Endodermal cell (in vitro differentiated cells): ENCODE data around the gene RPLP2. TPM values are rescaled to one million over a fixed set of nuclear protein-coding genes. Genes with fewer than 3 reads are reported as not detected.
A peak's percentile ranks its signal among the peaks of the same experiment; 100 is the strongest.

Source experiments
- DNase-seq: peaks from one replicate; pipeline ENCODE4 v3.0.0-alpha.2; 2017
- H3K27ac ChIP-seq: 2 replicates; pipeline ENCODE4 v1.5.1; 2013; ENCODE audit warnings: mild to moderate bottlenecking, low read depth, low read length, moderate library complexity
- H3K27me3 ChIP-seq: 2 replicates; pipeline ENCODE4 v1.6.1; 2013; ENCODE audit warnings: mild to moderate bottlenecking, low read length, moderate library complexity; ENCODE audit not compliant: insufficient read depth, control insufficient read depth, poor library complexity, severe bottlenecking
- H3K36me3 ChIP-seq: 2 replicates; pipeline ENCODE4 v1.7.0; 2013; ENCODE audit warnings: mild to moderate bottlenecking, low read length, moderate library complexity; ENCODE audit not compliant: control insufficient read depth, insufficient read depth
- H3K4me1 ChIP-seq: one replicate; pipeline ENCODE4 v1.7.0; 2013; ENCODE audit warnings: low read length; ENCODE audit not compliant: control insufficient read depth, insufficient read depth
- H3K4me3 ChIP-seq: 2 replicates; pipeline ENCODE4 v1.5.1; 2013; ENCODE audit warnings: mild to moderate bottlenecking, low read length, moderate library complexity
- H3K9ac ChIP-seq: 2 replicates; pipeline ENCODE4 v1.6.1; 2013; ENCODE audit warnings: mild to moderate bottlenecking, low read length, moderate library complexity; ENCODE audit not compliant: poor library complexity, severe bottlenecking; ENCODE audit errors: extremely low read depth
- H3K9me3 ChIP-seq: 2 replicates; pipeline ENCODE4 v1.6.1; 2013; ENCODE audit warnings: mild to moderate bottlenecking, low read length, moderate library complexity; ENCODE audit not compliant: control insufficient read depth
- H3K27ac Mint-ChIP-seq: 2 replicates; pipeline ENCODE4 v1.8.0; 2020; ENCODE audit warnings: mixed read lengths
- H3K27me3 Mint-ChIP-seq: 2 replicates; pipeline ENCODE4 v1.8.0; 2021; ENCODE audit warnings: mild to moderate bottlenecking, mixed read lengths; ENCODE audit not compliant: insufficient read depth
- H3K36me3 Mint-ChIP-seq: 2 replicates; pipeline ENCODE4 v1.8.0; 2020; ENCODE audit warnings: low read depth, mixed read lengths
- H3K4me1 Mint-ChIP-seq: 2 replicates; pipeline ENCODE4 v1.8.0; 2020; ENCODE audit warnings: mixed read lengths
- H3K4me3 Mint-ChIP-seq: 2 replicates; pipeline ENCODE4 v1.8.0; 2020; ENCODE audit warnings: mild to moderate bottlenecking, moderate library complexity, mixed read lengths
- H3K9me3 Mint-ChIP-seq: 2 replicates; pipeline ENCODE4 v1.8.0; 2020; ENCODE audit warnings: mild to moderate bottlenecking, mixed read lengths
- CTCF ChIP-seq: fragments of 200-600 bp; sonication (generic); conservative IDR thresholded peaks from 2 replicates; pipeline ENCODE4 v1.5.0; 2021; ENCODE audit warnings: antibody characterized with exemption, mild to moderate bottlenecking
- WGBS, 2 experiments: methylation state at CpG; one replicate each; pipeline versions ENCODE4 v1.1.5 to v1.1.7; 2013; ENCODE audit warnings: missing lambda C conversion rate in 2 of 2, mixed read lengths in 1 of 2; ENCODE audit not compliant: insufficient coverage in 1 of 2, insufficient read length in 1 of 2; 5-methylcytosine and 5-hydroxymethylcytosine counted together
- total RNA-seq, 2 donors: library from RNA; stranded (reverse); fragmentation: NEBNext Ultra II Directional in 1 of 2; extraction: Animal tissue kit (Norgen Biotek cat#: 25700) in 1 of 2; gene quantifications; 2 replicates in 1 of 2; 3 replicates in 1 of 2; pipeline ENCODE4 v1.2.1, GENCODE V29; 2021

Gene RPLP2
- total RNA-seq, 2 donors from 2014 or later = 1,966 to 2,020 TPM

GRCh38 chr11:782264-783174 lies 27.2 kb upstream of the RPLP2 start:
- no peak overlapping the region for H3K4me3 ChIP-seq
- no peaks in the 10 kb centered on the region for H3K9me3 ChIP-seq
- no peak overlapping the region for H3K9ac ChIP-seq
- no peaks in the 10 kb centered on the region for H3K27me3 Mint-ChIP-seq
- no peak overlapping the region for H3K4me3 Mint-ChIP-seq
- H3K36me3 ChIP-seq = peaks cover 10% of the 10 kb centered on the region
- no peaks in the 10 kb centered on the region for H3K27me3 ChIP-seq
- peaks cover 6% of the 10 kb centered on the region for H3K4me1 Mint-ChIP-seq
- WGBS, 2 experiments = 85 to 87% methylated on average over 17 to 34 of the region's 36 CpGs
- H3K27ac ChIP-seq = no peak overlapping the region
- peaks cover 17% of the 10 kb centered on the region for H3K36me3 Mint-ChIP-seq
- H3K9me3 Mint-ChIP-seq = no peaks in the 10 kb centered on the region
- no peak for TF ChIP-seq CTCF
- no peak overlapping the region for H3K27ac Mint-ChIP-seq
- H3K4me1 ChIP-seq = peaks cover 3% of the 10 kb centered on the region
- DNase-seq = no peak

GRCh38 chr11:783581-784015 lies 26.2 kb upstream of the RPLP2 start:
- no peak overlapping the region for H3K4me3 ChIP-seq
- H3K9ac ChIP-seq = no peak overlapping the region
- no peak overlapping the region for H3K27ac ChIP-seq
- peaks cover 17% of the 10 kb centered on the region for H3K36me3 Mint-ChIP-seq
- peak; percentile 95 for TF ChIP-seq CTCF
- no peaks in the 10 kb centered on the region for H3K4me1 ChIP-seq
- H3K27ac Mint-ChIP-seq = peak overlapping the region; percentile 58
- no peaks in the 10 kb centered on the region for H3K27me3 ChIP-seq
- H3K4me3 Mint-ChIP-seq = peak overlapping the region; percentile 15
- H3K4me1 Mint-ChIP-seq = peaks cover 6% of the 10 kb centered on the region
- H3K9me3 ChIP-seq = no peaks in the 10 kb centered on the region
- no peaks in the 10 kb centered on the region for H3K27me3 Mint-ChIP-seq
- H3K9me3 Mint-ChIP-seq = no peaks in the 10 kb centered on the region
- WGBS, 2 experiments = 12 to 14% methylated on average over 20 to 24 of the region's 24 CpGs
- DNase-seq = peak; percentile 98
- peaks cover 10% of the 10 kb centered on the region for H3K36me3 ChIP-seq

- 85 to 86% methylated on average over 10 to 24 of the region's 24 CpGs for WGBS, 2 experiments
- Histone ChIP-seq H3K4me3 (no peak overlapping the region), H3K36me3 (no peaks in the 10 kb centered on the region), H3K27ac (no peak overlapping the region), H3K4me1 (no peaks in the 10 kb centered on the region), H3K27me3 (no peaks in the 10 kb centered on the region), H3K9ac (no peak overlapping the region), H3K9me3 (no peaks in the 10 kb centered on the region)
- Mint-ChIP-seq H3K27ac (no peak overlapping the region), H3K36me3 (peaks cover 11% of the 10 kb centered on the region), H3K4me1 (peaks cover 6% of the 10 kb centered on the region), H3K9me3 (no peaks in the 10 kb centered on the region), H3K27me3 (peaks cover 3% of the 10 kb centered on the region), H3K4me3 (no peak overlapping the region)
- DNase-seq = no peak
- TF ChIP-seq CTCF = no peak
Measured at GRCh38 chr11:786235-787083, 23.3 kb upstream of the RPLP2 start.
